ENCODE measurements around the gene CDH22. TPM values are rescaled to one million over a fixed set of nuclear protein-coding genes. Genes with fewer than 3 reads are reported as not detected.

The CDH22 gene, protein sequence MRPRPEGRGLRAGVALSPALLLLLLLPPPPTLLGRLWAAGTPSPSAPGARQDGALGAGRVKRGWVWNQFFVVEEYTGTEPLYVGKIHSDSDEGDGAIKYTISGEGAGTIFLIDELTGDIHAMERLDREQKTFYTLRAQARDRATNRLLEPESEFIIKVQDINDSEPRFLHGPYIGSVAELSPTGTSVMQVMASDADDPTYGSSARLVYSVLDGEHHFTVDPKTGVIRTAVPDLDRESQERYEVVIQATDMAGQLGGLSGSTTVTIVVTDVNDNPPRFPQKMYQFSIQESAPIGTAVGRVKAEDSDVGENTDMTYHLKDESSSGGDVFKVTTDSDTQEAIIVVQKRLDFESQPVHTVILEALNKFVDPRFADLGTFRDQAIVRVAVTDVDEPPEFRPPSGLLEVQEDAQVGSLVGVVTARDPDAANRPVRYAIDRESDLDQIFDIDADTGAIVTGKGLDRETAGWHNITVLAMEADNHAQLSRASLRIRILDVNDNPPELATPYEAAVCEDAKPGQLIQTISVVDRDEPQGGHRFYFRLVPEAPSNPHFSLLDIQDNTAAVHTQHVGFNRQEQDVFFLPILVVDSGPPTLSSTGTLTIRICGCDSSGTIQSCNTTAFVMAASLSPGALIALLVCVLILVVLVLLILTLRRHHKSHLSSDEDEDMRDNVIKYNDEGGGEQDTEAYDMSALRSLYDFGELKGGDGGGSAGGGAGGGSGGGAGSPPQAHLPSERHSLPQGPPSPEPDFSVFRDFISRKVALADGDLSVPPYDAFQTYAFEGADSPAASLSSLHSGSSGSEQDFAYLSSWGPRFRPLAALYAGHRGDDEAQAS
- 0.35 TPM for total RNA-seq
- long read RNA-seq, partial matches to known transcripts: 0 of 2 reads
- long read RNA-seq, other reads (novel, unspliced or antisense): 2 of 2 reads

DNA sequence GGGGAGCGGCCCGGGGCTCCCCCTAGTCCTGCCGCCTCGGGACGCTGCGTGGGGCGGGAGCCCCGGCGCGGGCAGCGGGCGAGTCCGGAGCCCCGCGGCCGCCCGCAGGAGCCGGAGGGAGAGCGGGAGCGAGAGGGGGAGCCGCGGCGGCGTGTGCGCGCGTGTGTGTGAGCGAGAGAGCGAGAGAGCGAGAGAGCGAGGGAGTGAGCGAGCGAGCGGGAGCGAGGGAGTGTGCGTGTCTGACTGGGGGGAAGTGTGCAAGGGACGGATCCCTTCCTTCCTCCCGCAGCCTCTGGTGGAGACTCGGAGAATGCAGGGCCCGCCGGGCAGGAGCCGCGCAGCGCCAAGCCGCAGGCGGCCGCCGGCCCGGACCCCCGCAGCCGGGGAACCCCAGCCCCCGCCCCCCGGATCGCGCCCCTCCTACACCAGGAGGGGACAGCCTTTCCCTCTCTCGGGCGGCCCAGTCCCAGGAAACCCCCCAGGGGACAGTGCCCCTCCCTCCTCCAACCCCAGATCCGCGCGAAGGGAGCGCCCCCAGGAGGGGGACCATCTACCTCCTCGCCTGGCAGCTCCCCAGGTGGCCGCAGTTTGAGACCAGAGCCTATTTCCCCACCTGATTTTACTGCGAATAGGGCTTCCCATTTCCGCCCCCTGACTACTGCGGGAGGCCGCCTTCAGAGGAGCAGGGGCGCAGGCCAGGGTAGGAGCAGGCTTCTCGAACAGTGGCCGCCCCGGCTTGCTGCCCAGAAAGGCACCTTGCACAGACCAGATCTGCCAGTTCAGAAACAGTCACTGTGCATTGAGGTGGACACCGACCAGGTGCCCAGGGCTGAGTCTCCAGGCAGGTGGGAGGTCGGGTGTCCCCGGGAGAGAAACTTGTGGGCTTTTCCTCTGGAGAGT lies at the start of gene CDH22:
Gene CDH22 (minus strand): TSS at position 241 of the 900 bp plus-strand sequence. CDS start 57,204 bp downstream, outside the sequence.
- DNase-seq (ENCODE audit: low spot score): no peak

DNA sequence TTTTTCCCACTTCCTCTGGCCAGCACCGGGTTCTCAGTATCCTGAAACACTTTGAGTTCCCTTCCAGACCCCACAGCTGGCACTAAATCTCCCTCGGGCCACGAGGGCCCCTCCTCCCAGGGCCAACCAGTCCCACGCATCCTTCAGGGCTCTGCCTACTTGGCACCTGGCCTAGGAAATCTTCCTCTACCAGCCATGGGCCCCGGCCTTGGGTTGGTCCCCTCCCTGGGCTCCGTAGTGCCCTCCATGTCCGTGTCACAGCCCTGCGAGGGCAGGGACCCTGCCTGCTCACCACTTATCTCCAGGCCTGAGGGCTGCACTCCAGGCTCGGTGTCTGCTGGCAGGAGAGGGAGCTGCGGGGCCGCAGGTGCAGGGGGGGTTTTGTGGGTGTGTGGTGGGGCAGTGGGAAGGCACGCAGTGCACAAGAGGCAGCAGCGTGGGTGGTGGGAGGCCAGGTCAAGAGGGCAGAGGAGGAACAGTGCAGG lies 48.8 kb upstream of the CDH22 start:
- DNase-seq (ENCODE audit: low spot score): no peak

DNA sequence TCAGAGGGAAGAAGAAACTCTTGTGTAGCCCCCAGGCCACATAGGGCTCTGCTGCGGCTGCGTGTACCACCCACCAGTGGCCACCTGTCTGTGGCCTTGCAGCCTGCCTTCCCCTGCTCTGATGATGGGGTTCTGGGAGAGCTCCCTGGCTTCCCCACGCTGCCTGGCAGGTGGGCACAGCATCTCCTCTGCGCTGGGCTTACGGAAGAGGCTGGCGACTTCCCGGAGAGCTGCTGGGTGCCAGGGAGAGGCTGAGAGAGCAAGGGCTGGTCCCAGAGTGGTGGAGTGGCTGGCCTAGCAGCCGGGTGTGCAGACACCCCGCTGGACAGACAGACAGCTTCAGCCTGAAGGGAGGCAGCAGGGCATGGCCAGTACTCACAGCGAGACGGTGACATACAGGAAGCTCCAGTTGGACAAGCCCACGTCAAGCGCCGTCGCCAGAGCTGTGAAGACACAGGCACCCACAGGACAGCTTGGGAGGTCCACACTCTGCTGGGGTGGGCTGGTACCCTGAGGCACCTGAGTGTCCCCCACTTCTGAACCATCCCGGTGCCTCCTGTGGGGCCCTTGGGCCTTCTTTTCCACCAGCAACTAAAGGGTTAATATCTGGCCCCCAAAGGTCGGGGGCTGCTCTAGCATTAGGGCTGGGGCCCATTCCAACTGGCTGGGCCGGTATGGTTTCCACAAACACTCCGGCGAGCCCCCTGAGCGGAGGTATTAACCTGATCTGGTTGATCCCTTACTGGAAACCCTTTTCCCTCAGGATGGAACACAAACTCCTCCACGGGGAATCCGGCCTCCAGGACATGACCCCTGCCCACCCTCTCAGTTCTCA lies 48.1 kb upstream of the CDH22 start:
- no peak for DNase-seq (ENCODE audit: low spot score)

DNA sequence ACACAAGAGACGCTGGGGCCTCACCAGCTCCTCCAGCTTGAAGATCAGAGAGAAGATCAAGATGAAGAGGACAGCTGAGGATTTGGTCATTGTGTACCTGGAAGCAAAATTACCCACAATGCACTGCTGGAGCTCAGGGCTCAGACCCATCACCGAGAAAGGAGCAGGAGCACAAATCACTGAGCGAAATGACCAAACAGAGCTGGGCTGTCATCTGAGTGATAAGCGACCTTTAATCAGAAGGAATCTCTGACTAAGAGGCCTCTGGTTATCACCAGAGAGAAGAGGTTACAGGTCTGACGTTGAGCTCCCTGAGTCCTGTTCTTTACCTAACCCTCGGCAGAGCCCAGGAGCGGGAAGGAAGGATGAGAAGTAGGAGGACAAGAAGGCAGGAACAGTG lies 47.5 kb upstream of the CDH22 start:
- DNase-seq (ENCODE audit: low spot score): no peak

DNA sequence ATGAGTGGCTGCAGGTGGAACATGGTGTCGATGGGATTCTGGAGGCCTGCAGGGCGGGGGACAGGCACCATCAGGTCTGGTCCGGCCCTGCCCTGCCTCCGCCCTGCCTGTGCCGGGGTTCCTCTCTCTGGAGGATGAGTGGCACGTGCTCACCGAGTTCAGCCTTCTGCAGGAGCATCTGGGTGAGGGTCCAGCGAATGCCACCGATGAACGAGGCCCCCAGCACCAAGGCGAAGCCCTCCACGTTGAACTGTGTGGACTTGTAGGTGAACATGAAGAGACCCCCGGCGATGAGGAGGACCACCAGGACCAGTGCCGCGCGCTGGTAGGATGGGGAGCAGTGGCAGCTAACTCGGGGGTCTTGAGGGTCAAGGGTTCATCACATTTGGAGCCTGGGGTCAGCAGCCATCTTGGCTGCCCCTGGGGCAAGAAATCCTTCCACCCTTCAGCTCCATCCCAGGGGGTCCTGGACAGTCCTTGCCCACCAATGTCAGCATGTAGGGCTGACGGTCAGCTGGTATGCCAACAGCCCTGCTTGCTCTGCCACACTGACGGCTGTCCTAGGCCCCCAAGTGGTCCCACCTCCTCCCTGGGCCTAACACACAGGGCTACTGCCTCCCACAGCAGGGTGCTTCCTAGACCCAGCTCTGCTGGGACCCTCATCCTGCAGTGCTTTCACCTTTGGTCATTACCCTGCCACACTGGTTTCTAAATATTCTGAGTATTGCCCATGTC lies 46.8 kb upstream of the CDH22 start:
- DNase-seq (ENCODE audit: low spot score): no peak

DNA sequence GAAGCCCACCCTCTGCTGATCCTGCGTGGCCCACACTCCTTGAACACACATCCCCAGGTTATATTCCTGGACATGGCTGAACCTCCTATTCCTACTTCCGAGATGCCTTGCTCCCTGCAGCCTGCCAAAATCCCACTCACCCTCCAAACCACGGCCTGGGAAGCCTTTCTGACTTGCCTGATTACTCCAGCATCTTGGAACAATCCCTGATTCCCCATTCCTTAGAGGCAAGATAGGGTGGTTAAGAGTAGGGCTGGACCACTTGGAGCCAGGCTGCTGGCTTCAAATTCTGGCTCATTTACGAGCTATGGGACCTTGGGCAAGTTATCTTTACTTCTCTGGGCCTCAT lies 45.9 kb upstream of the CDH22 start:
- DNase-seq (ENCODE audit: low spot score): no peak

DNA sequence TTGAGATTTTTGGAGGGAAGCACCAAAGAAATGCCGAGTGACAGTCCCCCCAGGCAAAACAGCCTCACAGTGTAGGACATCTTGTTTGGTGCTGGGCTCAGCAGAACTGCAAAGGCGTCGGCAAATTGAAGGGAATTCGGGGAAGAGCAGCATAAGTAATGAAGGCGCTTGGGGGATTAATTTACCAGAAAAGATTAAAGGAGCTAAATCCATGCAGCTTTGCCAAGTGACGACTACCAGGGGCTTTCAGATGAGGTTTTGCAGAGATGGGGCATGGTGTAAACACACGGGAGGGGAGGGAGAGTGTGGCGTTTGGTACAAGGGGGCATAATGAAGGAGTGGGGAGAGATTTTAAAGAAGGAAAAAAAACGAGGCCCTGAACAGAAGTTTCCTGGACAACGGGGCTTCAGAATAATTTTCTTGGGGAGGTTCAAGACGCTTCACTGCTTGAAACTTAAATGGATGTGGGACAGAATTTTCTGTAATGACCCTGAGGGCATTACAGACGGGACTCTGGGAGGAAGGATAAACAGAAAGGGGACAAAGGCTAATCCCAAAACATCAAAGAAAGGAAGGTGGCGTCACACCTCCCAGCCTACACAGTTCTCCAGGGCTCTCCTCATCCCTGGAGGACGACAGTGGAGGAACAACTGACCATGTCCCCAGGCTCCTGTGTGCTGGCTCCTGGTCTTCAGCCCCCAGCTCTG lies 45.4 kb upstream of the CDH22 start:
- DNase-seq (ENCODE audit: low spot score): no peak

DNA sequence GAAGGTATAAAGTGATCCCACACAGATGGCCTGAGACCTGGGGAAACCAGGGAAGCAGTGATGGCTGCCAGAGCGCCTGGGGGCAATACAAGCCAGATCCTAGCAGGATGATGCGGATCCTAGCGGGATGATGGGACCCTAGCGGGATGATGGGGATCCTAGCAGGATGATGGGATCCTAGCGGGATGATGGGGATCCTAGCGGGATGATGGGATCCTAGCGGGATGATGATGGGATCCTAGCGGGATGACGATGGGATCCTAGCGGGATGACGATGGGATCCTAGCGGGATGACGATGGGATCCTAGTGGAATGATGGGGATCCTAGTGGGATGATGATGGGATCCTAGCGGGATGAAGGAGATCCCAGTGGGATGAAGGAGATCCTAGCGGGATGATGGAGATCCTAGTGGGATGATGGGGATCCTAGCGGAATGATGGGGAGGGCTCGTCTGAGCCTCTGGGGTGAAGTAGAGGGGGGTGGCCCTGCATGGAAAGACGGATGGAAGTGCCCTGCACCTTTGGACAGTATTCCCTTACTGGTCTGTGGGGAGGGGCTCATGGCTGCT lies 44.2 kb upstream of the CDH22 start:
- DNase-seq (ENCODE audit: low spot score): no peak

DNA sequence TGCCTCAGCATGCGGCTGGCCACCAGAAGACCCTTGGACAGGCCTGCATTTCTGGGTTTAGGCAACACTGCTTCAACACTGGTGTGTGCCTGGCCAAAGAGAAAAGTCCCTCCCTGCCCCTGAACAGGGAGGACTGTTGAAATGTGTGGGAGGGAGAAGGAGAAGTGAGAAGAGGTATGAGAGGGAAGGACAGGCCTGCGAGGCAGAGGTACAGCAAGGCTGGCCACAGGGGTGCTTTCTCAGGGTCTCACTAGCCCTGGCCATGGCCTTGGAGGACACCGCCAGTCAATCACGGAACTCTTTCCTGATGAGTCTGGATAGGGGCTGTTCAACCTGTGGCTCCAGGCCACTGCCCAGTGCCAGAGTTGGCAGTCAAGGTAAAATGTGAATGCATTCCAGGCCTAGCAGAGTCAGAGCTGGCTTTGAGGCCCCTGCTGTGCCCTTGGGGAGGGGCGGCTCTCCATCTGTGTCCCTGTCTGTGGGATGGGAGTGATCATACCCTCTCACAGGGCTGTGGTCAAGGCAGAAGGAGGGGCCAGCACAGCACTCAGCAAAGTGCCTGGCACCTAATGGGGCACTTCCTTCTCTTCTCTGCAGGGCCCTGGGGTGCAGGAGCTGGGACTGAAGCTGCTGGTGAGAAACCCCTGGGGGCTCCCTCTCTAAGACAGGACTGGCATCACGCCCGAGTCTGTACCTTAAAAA lies 43.2 kb upstream of the CDH22 start:
- no peak for DNase-seq (ENCODE audit: low spot score)

DNA sequence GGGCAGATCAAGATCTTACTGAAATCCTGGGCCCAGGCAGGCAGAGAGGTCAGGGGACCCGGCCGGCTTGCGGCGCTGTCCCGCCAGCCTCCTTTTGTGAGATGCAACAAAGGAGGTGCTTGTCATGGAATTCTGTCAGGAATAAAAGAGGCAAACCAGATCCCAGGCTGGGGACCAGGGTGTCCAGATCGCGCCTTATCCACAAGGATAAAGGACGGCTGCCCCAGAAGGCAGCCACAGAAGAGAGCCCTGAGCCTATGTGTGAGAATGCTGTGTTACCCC lies 42.6 kb upstream of the CDH22 start:
- no peak for DNase-seq (ENCODE audit: low spot score)

DNA sequence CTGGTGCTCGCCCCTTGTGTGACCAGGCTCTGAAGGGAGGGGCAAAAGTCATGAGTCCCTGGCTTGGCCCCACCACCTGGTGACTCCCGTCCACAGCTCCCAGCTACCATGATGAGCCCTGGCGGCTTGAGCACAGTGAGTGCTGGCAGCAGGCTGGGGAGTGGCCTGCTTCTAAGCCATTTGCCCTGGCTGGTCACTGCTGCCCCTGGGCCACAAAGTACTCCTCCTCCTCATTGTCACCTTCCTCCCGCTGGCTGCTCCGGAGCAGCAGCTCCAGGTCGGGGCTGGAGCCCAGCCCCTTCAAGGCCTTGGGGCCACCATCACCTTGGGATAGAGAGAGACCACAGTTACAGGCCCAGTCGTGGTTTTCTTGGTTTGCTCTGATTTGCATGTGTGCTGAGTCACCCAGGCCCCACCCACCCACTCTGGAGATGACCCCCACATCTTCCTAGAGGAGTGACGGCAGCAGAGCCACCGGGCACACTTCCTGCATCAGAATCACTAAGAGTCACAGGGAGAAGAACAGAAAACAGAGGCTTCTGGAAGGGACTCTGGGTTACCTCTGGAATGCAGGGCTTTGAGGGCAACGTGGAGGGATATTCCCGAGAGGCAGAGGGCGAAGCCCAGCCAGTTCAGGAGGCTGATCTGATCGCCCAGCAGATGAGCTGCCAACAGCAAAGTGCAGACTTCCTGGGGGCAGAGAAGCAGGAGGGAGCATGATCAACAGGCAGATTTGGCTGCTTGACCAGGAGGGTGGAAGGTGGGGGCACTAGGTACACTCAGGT lies 42.1 kb upstream of the CDH22 start:
- no peak for DNase-seq (ENCODE audit: low spot score)

DNA sequence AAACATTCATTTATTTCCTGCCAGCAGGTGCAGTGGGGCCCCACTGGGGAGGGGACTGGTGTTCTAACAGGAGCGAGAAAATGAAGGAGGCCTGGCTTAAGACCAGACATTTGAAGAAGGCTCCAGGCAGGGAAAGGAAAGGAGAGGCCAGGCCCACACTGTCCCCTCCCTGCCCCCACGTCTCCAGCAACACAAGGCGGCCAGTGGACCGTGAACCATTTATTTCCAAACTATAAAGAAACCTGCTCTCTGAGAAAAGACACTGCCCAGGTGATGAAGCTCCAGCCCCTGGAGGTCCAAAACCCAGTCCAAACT lies 41.4 kb upstream of the CDH22 start:
- no peak for DNase-seq (ENCODE audit: low spot score)

DNA sequence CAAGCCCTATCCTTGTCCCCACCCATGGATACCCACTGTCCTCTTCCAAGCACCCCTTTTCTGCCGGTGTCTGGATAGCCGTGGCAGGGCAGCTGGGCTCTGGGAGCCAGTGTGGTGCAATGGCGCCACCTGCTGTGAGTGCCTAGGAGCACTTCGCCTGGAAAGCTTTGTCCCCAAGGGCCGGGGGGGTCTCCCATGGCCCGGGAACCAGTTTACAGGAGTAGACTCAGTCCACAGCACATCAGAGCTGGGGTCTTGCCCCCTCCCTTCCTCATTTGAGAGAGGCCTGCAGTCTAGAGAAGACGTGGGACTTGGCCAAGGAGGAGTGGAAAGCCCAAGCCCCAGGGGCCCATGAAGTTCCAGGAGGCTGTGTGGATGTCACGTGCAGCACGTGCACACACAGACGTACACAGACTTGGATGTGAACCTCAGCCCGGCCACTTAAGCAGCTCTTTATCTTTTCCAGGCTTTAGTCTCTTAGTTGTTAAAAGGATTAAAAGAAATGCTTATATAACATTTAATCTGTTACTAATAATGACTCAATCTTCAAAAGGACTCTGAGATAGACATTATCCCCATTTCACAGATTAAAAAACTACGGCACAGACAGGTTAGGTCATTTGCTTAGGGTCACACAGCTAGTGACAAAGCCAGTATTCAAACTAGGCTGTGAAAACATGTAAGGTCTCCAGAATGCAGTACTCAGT lies 40.9 kb upstream of the CDH22 start:
- no peak for DNase-seq (ENCODE audit: low spot score)

DNA sequence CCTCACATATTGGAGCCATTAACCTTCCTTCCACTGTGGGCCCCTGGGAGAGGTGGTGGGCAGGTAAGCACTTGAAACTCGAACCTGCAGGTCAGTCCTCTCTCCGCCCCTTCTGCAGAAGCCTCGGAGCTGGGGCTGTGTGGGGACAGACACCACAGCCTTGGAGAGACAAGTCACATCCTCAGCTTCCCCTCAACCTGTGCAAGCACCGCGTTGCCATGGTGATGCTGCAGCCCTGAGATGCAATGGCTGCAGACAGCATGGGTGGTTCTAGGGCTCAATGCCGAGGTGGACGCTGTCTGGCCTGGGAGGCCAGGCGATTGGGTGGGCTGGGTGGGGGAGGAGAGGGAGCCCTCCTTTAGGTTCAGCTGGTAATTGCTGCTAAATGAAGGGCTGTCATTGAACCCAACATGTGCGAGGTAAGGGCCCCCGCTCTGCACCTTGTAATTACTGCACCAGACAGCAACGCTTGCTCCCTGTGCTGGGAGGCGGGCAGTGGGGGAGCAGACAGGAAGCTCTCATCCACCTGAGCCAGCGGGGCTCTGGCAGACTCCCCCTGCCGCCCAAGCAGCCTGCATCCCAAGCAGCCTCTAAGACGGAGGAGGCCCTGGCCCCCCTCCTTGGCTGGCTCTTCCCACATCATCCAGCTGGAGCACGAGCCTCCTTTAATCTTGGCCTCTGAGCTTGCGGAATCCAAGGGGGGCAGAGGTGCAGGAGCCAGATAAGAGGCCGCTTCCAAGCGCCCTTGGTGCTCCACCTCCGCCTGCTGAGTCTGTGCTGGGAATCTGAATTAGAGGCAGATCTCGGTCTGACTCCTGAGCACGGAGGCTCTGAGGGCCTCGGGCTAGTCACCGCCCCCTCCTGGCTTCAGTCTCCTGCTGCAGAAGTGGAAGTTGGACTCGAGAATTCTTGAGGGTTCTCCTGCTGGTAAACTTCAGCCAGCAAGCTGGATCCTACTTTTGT lies 39.8 kb upstream of the CDH22 start:
- DNase-seq (ENCODE audit: low spot score): no peak

DNA sequence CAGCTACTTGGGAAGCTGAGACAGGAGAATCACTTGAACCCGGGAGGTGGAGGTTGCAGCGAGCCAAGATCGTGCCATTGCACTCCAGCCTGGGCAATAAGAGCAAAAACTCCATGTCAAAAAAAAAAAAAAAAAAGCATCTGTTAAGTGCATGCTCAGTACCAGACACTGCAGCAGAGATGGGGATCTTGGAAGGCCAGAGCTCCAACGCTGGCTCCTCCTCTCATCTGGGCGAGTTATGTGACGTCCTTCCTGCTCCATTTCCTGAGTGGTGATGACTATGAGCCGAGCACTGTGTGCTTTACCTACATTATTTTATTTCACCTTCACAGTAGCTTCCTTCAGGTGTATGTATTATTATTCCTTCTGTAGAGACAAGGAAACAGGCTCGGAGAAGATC lies 38.5 kb upstream of the CDH22 start:
- DNase-seq (ENCODE audit: low spot score): no peak
